GM21529 (cell line): ENCODE data around the gene CCM2.
"Not testable (repeated sequence)": the region's sequence is repeated elsewhere in the genome, so short reads cannot be mapped to it uniquely, and the experiment has no call there.

Experiments used
- ATAC-seq: cut with Tn5 transposase; IDR thresholded peaks from one replicate; pipeline ENCODE4 v1.9.1; 2021; ENCODE audit not compliant: unreplicated experiment

The CCM2 gene

DNA sequence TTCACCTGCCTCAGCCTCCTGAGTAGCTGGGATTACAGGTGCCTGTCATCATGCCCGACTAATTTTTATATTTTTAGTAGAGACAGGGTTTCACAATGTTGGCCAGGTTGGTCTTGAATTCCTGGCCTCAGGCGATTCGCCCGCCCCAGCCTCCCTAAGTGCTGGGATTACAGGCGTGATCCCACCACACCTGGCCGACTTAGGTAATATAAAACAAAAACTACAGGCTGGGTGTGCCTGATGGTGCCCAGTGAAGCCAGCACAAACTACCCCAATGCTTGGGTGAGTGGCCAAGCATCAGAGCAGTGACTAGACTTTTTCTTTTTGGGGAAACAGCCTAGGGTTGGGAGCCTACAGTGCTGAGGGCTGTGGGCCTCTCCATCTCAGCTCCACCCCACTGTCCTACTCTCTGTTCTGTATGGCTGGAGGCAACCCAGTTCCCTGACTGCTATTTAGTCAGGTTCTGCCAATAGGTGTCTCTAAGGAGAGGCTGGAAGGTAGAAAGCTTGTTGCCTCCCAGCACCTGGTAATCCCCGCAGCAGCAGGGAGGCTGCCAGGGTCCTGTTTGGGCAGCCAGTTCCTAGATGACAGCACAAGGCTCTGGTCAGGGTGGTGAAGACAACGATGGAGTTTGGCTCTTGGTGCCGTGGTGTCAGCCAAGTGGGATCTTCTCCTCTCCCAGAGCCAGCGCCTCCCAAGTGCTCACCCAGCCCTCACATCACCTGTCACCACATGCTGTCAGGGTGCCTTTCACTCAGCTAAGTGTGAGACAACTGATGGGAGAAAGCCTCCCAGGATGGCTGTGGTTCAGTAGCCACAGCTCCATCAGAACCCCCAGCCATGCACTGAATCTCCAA, 99.2 kb downstream of the CCM2 start:
- no peak for ATAC-seq

DNA sequence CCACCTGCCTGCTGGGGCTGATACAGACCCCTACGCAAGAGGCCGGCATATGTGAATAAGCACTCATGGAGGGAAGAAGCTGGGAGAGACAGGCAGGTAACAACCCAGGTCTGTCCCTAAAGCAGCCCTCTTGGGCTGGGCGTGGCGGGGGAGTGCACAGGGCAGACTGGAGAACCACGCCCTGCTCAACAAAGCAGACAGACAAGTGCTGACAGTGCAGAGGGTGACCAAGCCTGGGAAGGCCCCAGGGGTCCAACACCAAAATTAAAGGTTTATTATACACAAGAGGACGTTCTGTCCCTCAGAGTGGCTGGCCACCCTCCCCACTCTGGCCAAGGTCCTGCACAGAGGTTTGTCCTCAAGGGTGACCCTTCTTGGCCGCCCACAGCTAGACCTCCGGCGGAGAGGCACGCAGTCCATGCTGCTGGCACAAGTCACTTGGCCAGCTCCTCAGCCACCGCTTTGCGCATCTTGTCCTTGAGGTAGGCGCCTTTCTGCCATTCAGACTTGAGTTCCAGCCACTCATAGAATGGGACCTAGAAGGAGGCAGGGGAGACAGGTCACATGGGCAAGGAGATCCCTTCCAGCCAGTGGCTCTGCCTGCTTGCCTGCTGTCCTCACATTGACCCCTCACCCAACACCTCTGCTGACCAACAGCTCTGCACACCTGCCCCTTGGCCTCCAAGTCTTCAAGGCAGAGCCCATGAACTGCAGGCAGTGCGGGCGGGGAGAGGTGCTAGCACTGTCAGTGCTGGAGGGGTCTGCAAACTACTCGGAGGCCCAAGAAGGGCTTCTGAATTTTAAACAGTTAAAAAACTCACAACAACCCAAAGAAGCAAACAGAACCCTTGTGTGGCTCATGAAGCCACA, 100.1 kb downstream of the CCM2 start:
- ATAC-seq, result no peak

DNA sequence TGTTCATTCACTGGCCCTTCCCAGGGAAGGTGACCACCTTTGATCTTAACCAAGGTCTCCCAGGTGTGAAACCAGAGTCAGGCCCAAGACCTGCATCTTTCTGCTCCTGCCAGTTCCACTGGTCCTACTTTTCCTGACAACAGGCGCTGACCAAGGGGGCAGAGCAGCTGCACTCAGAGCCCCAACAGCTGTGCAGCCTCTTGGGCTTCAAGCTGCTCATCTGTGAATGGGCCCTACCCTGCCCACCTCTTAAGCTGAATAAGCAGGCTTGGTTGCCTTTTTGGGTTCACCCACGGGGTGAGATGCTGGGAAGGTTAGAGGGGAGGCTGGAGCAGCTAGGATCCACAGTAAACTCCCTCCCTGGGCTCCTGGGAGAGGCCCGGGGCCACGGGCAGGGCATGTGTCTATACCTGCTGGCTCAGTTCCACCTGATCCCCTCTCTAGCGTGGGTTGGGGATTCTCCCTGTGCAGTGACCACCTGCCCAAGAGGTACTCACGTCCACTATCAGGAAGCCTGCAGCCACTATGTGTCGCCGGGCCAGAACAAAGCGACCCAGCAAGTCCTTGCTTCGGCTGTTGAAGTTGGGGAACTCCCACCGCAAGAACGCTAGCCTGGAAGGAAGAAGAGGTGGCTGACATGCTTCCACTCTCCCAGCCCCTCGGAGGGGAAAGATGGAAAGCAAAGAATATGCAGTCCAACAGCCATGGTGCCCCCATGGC, 100.9 kb downstream of the CCM2 start:
- ATAC-seq, result no peak

DNA sequence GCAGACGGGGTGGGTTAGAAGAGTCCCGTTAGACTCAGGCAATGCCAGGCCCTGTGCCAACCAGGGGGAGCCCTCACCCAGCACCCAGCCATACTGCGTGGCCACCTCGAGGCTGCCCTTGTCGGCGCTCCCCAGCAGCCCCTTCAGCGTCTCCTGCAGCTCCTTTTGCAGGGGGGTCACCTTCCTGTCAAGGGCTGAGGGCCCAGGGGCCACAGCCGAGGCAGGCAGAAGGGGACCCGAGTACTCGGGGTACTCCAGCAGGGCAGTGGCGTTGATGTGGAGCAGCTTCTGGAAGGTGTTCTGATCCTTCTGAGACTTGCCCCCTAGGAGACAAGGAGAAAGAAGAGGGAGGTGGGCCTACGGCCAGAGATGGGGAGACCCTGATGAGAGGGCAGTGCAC, 101.7 kb downstream of the CCM2 start:
- ATAC-seq, result no peak

DNA sequence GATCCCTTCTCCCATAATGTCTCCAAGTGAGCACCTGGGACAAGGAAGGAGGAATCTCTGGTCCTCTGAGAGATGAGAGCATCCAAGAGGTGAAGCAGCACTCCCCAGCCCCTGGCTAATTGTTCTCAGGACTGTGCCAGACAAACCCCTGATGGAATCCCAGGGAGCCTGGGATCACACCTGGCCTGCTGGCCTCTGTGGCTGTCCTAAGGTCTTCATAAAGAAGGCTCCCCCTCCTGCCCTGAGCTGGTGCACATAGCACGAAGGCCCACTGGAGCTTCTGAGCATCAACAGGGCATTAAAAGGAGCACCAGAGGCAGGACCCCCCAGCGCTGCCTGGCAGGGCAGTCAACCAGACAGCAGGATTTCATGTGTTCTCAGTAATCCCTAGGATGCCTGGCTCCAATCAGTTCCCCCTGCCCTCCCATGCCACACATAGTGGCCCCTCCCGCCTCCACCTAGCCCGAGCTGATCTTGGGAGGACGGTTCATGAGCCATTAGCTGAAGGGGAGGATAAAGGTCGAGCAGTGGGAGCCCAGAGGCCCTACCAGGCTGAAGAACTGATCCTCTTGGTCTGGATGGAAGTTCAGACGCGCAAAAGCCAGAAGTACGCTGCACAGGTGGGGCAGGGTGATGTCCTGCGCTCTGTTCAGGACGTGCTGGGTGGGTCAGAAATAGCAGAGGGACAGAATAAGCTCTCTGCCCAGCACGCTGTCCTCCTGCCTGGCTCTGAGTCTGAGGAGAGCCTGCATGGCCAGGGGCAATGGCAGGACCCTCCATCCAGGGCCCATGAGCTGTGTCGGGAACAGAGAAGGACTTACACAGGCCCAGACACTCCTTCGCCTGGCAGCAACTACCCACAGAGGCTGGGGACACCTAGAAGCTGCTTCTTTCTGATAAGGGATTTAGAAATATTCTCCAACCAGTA, 103.0 kb downstream of the CCM2 start:
- no peak for ATAC-seq

DNA sequence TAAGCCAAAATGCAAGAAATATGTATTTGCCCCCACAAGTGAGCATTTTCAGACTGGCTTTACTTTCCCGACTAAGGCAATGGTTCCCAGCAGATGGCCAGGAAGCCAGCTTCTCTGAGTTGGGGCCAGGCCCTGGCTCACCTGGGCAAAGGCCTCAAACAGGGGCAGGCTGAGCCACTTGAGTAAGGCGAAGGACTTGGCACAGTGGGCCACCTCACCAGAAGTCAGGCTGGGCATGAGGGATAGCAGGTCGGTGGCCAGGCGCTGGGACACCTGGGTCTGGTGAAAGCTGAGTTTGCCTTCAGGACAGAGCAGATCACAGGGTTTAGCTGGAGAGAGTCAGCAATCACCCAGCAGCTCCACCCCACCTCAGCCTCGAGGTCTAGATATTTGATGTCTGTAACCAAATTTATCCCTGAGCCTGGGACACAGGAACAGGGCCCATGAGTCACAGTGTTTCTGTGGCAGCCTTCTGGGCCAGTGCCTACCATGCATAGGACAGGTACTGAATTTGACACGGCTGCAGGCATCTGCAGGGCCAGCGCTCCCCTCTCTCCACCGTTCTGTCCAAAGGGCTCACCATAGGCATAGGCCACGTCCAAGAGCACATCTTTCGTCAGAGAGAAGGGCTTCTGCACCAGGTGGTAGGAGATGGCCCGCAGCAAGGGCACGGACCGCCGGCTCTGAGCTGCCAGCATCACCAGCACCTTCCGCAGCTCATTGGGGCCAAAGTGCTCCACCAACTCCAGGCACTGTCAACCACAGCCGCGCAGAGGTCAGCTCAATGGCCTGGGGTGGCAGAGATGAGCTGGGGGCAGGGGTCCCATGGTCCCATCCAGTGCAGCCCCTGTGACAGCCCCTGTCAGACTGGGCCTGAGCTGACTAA, 104.2 kb downstream of the CCM2 start:
- ATAC-seq, result no peak

DNA sequence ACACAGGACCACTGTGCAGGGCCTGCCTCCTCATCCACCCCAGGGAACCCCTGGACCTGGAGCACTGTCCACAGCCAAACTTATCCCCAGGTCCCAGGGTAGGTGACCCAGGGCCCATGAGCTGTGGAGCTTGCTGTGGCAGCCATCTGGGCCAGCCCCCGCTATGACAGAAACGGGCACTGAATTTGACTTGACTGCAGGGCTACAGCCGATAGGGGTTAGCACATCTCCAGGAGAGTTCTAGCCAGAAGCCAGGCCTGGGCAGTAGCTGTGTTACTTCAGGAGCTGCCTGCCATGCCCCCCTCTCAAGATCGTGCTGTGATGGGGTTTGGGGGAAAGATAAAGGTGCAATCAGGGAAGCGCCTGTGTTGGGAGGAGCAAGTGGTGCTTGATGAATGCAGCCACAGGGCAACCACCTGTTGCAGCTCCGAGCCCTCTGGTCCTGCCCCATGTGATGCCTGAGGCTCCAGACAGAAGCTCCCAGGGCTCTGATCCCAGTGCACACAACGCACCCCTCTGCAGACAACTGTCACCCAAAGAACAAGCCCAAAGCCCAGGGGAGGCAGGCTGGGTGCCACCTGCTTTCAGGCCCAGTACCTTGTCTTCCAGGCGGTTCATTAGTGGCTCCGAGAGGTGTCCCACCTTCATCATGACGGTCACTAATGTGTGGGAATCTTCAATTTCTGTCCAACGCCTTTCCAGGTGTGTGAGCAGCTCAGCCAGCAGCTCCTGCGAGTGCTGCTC, 105.0 kb downstream of the CCM2 start:
- ATAC-seq, result no peak

DNA sequence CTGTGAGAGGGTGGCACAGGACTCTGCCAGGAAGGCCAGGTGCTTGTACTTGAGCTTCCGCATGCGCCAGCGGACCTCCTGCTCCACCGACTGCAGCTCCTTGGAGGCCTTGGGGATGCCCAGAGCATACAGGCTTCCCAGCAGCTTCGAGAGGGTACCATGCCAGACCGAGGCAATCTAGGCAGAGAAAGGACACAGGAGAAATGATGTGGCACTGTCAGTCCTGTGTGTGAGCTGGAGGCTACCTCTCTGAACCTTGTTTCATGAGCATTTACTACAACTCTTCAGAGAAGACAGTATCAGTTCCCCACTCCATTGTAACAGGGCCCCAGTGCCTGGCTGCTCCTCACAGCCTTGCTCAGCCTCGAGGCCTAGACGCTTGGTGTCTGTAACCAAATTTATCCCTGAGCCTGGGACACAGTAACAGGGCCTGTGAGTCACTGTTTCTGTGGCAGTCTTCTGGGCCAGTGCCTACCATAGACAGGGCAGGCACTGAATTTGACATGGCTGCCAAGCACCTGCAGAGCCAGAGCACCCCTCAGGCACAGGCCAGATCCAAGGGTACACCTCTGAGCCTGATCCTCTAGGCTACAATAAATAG, 105.7 kb downstream of the CCM2 start:
- ATAC-seq, result no peak

DNA sequence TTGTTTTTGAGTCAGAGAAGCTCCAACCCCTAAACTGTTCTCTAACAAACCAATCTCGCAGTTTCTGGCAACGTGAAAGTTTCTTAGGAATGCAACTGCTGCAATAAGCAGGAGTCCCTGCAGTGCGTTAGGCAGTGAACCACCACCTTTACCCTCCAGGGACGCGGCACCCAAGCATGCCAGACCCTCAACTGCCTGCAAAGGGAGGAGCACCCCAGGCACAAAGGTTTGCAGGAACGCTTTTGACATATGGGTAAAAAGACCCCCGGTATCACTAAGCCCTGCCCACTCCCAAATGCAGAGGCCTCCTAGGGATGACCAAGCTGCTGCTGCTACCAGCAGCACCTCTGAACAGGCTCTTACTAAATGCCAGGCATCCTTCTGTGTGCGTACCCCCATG, 106.8 kb downstream of the CCM2 start:
- no peak for ATAC-seq

DNA sequence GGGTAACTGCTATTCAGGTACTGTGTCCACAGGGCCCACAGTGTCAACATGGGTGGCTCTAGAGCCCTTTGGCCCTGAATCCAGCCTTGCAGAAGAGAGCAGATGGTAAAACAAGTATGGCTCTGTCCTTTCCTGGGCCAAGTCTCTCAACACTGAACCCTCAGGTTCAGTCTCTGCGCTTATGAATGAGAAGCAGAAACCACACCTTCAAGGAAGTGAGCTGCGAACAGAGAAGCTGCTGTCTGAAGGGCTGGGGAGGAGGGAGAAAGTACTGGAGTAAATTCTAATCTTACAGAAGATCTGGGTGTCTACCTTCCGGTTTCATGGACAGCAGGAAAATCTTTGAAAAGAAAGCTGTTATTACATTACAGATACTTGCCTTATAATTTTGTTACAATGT, 107.4 kb downstream of the CCM2 start:
- no peak for ATAC-seq

DNA sequence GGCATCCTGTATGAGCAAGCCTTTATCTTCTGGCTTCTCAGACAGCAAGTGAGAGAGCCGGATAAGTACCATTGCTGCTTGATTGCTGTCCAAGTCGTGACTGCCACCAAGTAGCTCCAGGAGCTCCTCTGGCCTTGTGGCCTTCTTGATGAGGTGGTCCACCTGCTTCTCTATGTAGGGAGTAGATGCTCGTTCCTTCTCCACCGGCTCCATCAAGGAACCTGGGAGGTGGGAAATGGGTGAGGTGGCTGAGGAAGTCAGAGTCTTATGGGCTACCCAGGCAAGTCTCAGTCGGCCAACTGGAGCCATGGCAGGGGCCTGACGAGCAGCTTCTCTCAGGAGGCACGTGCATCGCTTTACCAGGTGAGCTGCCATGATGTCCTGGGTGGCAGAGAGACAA, 108.9 kb downstream of the CCM2 start:
- no peak for ATAC-seq

DNA sequence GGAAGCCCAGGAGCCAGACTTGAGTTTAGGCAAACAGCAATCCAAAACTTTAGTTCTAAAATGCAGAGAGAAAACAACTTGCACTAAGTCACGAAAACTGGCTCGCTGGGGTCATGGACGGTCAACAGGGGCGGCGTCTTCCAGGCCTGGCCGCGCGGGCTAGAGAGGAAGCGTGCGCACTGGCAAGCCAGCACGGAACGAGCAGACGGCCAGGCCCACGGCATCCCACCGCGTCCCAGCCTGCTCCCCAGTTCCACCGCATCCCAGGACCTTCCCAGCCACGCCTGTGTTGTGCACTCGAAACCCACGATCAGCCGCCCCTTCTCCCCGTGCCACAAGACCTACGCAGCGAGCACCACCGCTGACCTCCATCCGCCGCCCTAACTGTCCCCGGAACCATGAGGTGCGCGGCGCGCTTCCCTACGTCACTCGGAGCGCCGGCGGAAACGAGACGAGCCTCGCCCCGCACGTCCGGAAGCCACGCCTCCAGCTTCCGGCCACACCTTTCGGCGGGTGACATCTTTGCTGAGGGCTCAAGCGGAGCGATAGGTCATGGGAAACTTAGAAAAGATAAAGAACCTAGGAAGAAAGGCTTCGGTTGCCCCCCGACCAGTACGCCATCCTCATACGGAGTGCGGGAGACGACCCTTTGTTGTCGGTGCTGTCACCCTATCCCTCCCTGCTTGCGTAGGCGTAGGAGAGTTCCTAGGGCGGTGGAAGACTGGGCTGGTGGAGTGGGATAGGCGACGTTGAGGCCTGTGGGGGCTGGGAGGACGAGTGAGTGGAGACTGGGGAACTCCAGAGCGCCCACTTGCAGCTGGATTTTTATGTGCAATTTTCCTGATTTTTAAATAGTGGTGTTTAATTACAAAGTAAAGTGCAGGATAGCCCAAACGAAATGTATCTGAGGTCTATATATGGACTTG, 111.6 kb downstream of the CCM2 start, which contains the start of gene TBRG4:
Gene TBRG4, minus strand, starts transcription at position 400 of the 926 bp plus-strand sequence. CDS start 2,460 bp downstream, outside the sequence.
- ATAC-seq, result peak; percentile 95

DNA sequence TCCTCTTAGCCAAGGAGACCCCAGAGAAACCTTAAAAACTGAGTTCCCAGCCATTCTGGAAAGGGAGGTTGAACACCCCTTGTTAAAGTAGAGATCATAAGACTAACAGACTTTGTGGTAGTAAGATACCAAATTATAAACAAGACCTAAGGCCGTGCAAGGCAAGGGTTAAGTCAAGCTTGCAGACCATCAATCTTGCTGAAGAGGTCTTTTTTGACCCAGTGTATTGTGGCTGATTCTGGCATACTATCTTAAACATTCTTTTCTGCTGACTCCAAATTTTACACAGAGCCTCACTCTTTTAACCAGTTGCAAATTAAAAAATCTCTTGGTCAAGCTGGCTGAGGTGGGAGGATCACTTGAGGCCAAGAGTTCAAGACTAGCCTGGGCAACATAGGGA, 112.6 kb downstream of the CCM2 start:
- ATAC-seq, result no peak

DNA sequence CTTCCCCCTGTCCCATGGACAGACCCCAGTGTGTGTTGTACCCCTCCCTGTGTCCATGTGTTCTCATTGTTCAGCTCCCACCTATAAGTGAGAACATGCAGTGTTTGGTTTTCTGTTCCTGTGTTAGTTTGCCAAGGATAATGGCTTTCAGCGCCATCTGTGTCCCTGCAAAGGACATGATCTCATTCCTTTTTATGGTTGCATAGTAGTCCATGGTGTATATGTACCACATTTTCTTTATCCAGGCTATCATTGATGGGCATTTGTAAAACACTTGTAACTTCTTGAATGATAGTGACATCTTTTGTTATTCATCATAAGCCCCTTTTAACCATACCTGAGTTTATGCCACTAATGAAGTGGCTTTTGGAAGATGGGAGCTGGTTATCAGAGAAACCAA, 114.3 kb downstream of the CCM2 start:
- not testable (repeated sequence) for ATAC-seq

DNA sequence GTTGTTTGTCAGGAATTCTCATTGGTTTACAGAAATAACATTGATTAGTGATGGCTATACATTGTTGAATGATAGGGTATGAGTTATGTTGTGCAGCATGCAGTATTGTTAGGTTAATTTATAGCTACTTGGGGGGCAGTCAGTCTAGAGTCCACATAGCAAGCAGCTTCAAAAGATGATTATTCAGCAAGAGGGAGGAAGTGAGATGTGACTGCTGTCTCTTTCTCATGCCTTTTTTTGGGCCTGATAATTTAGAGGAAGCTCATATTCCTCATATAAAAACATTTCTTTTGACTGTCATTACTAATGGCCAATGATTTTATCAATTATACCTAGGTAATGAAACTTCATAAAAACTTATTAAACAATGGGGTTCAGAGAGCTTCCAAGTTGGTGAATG, 114.9 kb downstream of the CCM2 start:
- no peak for ATAC-seq

DNA sequence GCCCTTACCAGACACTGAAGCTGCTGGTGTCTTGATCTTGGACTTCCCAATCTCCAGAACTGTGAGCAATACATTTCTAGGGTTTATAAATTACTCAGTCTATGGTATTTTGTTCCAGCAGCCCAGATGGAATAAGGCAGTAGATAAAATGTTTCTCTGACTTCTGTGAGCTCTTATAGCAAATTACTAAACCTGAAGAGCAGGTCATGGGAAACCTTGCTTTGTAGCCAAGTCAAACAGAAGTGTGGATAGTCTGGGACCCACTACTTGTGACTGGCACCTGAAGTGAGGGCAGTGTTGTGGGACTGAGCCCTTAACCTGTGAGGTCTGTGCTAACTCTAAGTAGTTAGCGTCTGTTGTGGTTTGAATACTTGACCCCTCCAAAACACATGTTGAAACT, 116.0 kb downstream of the CCM2 start:
- no peak for ATAC-seq

DNA sequence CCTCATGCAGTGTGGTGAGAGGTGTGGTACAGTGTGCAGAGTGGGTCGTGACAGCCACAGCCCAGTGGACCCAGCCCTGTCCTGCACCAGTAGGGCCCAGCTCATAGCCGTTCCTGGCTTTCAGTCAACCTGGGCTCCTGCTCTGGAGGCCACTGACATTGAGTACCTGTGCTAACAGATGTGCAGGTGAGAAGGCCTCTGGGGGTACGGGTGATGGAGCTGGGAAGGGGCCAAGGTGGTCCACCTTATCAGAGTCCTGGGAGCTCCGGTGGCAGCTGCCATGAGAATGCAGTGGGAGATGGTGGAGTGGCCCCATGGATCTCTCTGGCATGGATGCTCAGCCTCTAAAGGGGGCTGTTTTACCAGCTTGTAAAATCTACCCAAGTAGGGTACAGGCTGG, 117.6 kb downstream of the CCM2 start:
- no peak for ATAC-seq
